Stomach smooth muscle (tissue), 2 donors: ENCODE measurements around the gene TMEM248.
"Not testable (repeated sequence)": the region's sequence is repeated elsewhere in the genome, so short reads cannot be mapped to it uniquely, and the experiment has no call there.

ENCODE experiments used
- H3K27ac ChIP-seq: one replicate; pipeline ENCODE4 v1.7.0; 2013; ENCODE audit warnings: mild to moderate bottlenecking, low read length, inconsistent platforms
- H3K27me3 ChIP-seq, 2 donors: one replicate each; pipeline ENCODE4 v1.7.0; 2013; ENCODE audit warnings: low read length in 2 of 2; ENCODE audit not compliant: insufficient read depth in 2 of 2, control insufficient read depth in 1 of 2
- H3K36me3 ChIP-seq, 2 donors: one replicate each; pipeline ENCODE4 v1.7.0; 2013; ENCODE audit warnings: low read length in 2 of 2; ENCODE audit not compliant: control insufficient read depth in 2 of 2, insufficient read depth in 2 of 2
- H3K4me1 ChIP-seq: one replicate; pipeline ENCODE4 v1.7.0; 2013; ENCODE audit warnings: low read length; ENCODE audit not compliant: control insufficient read depth, insufficient read depth
- H3K4me3 ChIP-seq, 2 donors: one replicate each; pipeline ENCODE4 v1.7.0; 2013; ENCODE audit warnings: low read length in 2 of 2
- H3K9ac ChIP-seq, 2 donors: one replicate each; pipeline ENCODE4 v1.7.0; 2013; ENCODE audit warnings: low read length in 2 of 2, mild to moderate bottlenecking in 1 of 2
- H3K9me3 ChIP-seq, 2 donors: one replicate each; pipeline ENCODE4 v1.7.0; 2013; ENCODE audit warnings: low read length in 2 of 2; ENCODE audit not compliant: control insufficient read depth in 2 of 2
- donor health status: healthy.
- donor health status: Pancreatic carcinoma.

TMEM248 gene

GRCh38 chr7:67000601-67001258, 79.7 kb downstream of the TMEM248 start:
- not testable (repeated sequence) for H3K27ac ChIP-seq, H3K27me3 ChIP-seq, H3K9ac ChIP-seq, H3K9me3 ChIP-seq, H3K4me3 ChIP-seq, H3K36me3 ChIP-seq, H3K4me1 ChIP-seq

DNA sequence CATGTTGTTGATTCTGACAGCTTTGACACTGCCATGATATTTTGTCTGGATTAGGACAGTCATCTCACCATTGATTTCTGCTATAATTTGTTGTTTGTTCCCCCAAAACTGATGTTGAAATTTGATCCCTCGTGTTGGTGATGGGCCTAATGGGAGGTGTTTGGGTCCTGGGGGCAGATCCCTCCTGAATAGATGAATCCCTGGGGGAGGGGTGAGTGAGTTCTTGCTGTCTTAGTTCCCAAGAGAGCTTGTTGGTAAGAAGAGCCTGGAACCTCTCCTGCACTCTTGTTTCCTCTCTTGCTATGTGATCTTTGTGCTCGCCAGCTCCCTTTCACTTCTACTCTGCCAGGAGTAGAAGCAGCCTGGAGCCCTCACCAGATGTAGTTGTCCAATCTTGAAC, 83.1 kb downstream of the TMEM248 start:
- H3K27me3 ChIP-seq, H3K27ac ChIP-seq, H3K4me3 ChIP-seq, H3K9ac ChIP-seq, H3K9me3 ChIP-seq, H3K4me1 ChIP-seq: not testable (repeated sequence)
- peaks cover 2 to 10% of the 10 kb centered on the region in 2 donors for H3K36me3 ChIP-seq

GRCh38 chr7:67006965-67007364, 85.9 kb downstream of the TMEM248 start:
- Histone ChIP-seq H3K9me3 (no peaks in the 10 kb centered on the region), H3K9ac (no peak overlapping the region)

More at GRCh38 chr7:67006965-67007364, 85.9 kb downstream of the TMEM248 start:
- Histone ChIP-seq H3K4me3 (no peak overlapping the region), H3K27ac (no peak overlapping the region), H3K36me3 (peaks cover 9 to 17% of the 10 kb centered on the region in 2 donors), H3K4me1 (no peaks in the 10 kb centered on the region), H3K27me3 (no peaks in the 10 kb centered on the region)
